Effector memory CD4-positive, alpha-beta T cell (primary cell): Measurements from ENCODE around the gene SPTA1.

Source experiments
- DNase-seq, 3 donors: peaks; one replicate each; pipeline ENCODE4 v3.0.0-alpha.2; 2020
- H3K27ac ChIP-seq: 2 replicates; pipeline ENCODE4 v1.7.0; 2013; ENCODE audit warnings: mild to moderate bottlenecking, low read length, moderate library complexity; ENCODE audit not compliant: insufficient read depth, poor library complexity, severe bottlenecking
- H3K27me3 ChIP-seq: replicated peaks from 2 replicates; pipeline ENCODE4 v1.7.0; 2013; ENCODE audit warnings: mild to moderate bottlenecking, low read length; ENCODE audit not compliant: insufficient read depth, control insufficient read depth, poor library complexity, severe bottlenecking
- H3K36me3 ChIP-seq: 2 replicates; pipeline ENCODE4 v1.7.0; 2013; ENCODE audit warnings: mild to moderate bottlenecking, low read length, moderate library complexity; ENCODE audit not compliant: control insufficient read depth, insufficient read depth
- H3K4me1 ChIP-seq: 2 replicates; pipeline ENCODE4 v1.7.0; 2013; ENCODE audit warnings: low read length, mild to moderate bottlenecking; ENCODE audit not compliant: control insufficient read depth, insufficient read depth, poor library complexity, severe bottlenecking
- H3K4me3 ChIP-seq: 2 replicates; pipeline ENCODE4 v1.7.0; 2013; ENCODE audit warnings: low read length, low read depth, mild to moderate bottlenecking; ENCODE audit not compliant: insufficient read depth, poor library complexity, severe bottlenecking
- H3K9me3 ChIP-seq: 2 replicates; pipeline ENCODE4 v1.7.0; 2013; ENCODE audit warnings: mild to moderate bottlenecking, low read length, moderate library complexity; ENCODE audit not compliant: control insufficient read depth

Gene SPTA1

GRCh38 chr1:158652721-158653334 is 33.7 kb downstream of the SPTA1 start:
- H3K4me3 ChIP-seq, result no peak overlapping the region
- H3K27ac ChIP-seq, result no peak overlapping the region
- no peaks in the 10 kb centered on the region for H3K27me3 ChIP-seq
- DNase-seq, result no peak
- H3K4me1 ChIP-seq, result no peaks in the 10 kb centered on the region
- H3K9me3 ChIP-seq, result no peaks in the 10 kb centered on the region
- H3K36me3 ChIP-seq, result no peaks in the 10 kb centered on the region

- H3K36me3 ChIP-seq, result no peaks in the 10 kb centered on the region
- H3K4me3 ChIP-seq, result no peak overlapping the region
- H3K27ac ChIP-seq, result no peak overlapping the region
- no peak for DNase-seq
- H3K27me3 ChIP-seq, result no peaks in the 10 kb centered on the region
- no peaks in the 10 kb centered on the region for H3K9me3 ChIP-seq
- H3K4me1 ChIP-seq, result no peaks in the 10 kb centered on the region
Measured at GRCh38 chr1:158649052-158649451, 37.5 kb downstream of the SPTA1 start.

- Histone ChIP-seq H3K9me3 (no peaks in the 10 kb centered on the region), H3K4me3 (no peak overlapping the region), H3K36me3 (no peaks in the 10 kb centered on the region), H3K4me1 (no peaks in the 10 kb centered on the region), H3K27me3 (no peaks in the 10 kb centered on the region), H3K27ac (no peak overlapping the region)
- DNase-seq, result no peak
Measured at GRCh38 chr1:158646465-158646864, 40.0 kb downstream of the SPTA1 start.

- no peak overlapping the region for H3K4me3 ChIP-seq
- no peak overlapping the region for H3K27ac ChIP-seq
- no peaks in the 10 kb centered on the region for H3K27me3 ChIP-seq
- H3K36me3 ChIP-seq, result no peaks in the 10 kb centered on the region
- H3K4me1 ChIP-seq, result no peaks in the 10 kb centered on the region
- no peaks in the 10 kb centered on the region for H3K9me3 ChIP-seq
- DNase-seq, result no peak
Measured at GRCh38 chr1:158644449-158644848, 42.1 kb downstream of the SPTA1 start.

- no peaks in the 10 kb centered on the region for H3K4me1 ChIP-seq
- no peaks in the 10 kb centered on the region for H3K9me3 ChIP-seq
- H3K27ac ChIP-seq, result no peak overlapping the region
- H3K36me3 ChIP-seq, result no peaks in the 10 kb centered on the region
- no peaks in the 10 kb centered on the region for H3K27me3 ChIP-seq
- H3K4me3 ChIP-seq, result no peak overlapping the region
- DNase-seq, result no peak
Measured at GRCh38 chr1:158638904-158639303, 47.6 kb downstream of the SPTA1 start.

- no peak overlapping the region for H3K4me3 ChIP-seq
- no peaks in the 10 kb centered on the region for H3K9me3 ChIP-seq
- no peak for DNase-seq
- no peaks in the 10 kb centered on the region for H3K4me1 ChIP-seq
- no peaks in the 10 kb centered on the region for H3K36me3 ChIP-seq
- no peak overlapping the region for H3K27ac ChIP-seq
- no peaks in the 10 kb centered on the region for H3K27me3 ChIP-seq
Measured at GRCh38 chr1:158638146-158638545, 48.4 kb downstream of the SPTA1 start.

GRCh38 chr1:158613764-158614163 is 72.8 kb downstream of the SPTA1 start:
- Histone ChIP-seq H3K4me1 (no peaks in the 10 kb centered on the region), H3K4me3 (no peak overlapping the region), H3K27me3 (no peaks in the 10 kb centered on the region), H3K36me3 (no peaks in the 10 kb centered on the region), H3K27ac (no peak overlapping the region), H3K9me3 (no peaks in the 10 kb centered on the region)
- no peak for DNase-seq

- Histone ChIP-seq H3K4me3 (no peak overlapping the region), H3K27ac (no peak overlapping the region), H3K4me1 (no peaks in the 10 kb centered on the region), H3K27me3 (no peaks in the 10 kb centered on the region), H3K9me3 (no peaks in the 10 kb centered on the region), H3K36me3 (no peaks in the 10 kb centered on the region)
- DNase-seq, result no peak
Measured at GRCh38 chr1:158611916-158612315, 74.6 kb downstream of the SPTA1 start.

GRCh38 chr1:158607296-158607695 is 79.2 kb downstream of the SPTA1 start:
- Histone ChIP-seq H3K9me3 (no peaks in the 10 kb centered on the region), H3K4me1 (no peaks in the 10 kb centered on the region), H3K4me3 (no peak overlapping the region), H3K27me3 (no peaks in the 10 kb centered on the region), H3K36me3 (no peaks in the 10 kb centered on the region), H3K27ac (no peak overlapping the region)
- no peak for DNase-seq

- H3K36me3 ChIP-seq, result no peaks in the 10 kb centered on the region
- no peak within 1 kb of the TSS for H3K4me3 ChIP-seq
- no peaks in the 10 kb centered on the region for H3K27me3 ChIP-seq
- H3K9me3 ChIP-seq, result no peaks in the 10 kb centered on the region
- DNase-seq, result no peak
- H3K4me1 ChIP-seq, result no peaks in the 10 kb centered on the region
- no peak within 1 kb of the TSS for H3K27ac ChIP-seq
Measured at GRCh38 chr1:158604968-158605367, 81.5 kb downstream of the SPTA1 start, which contains the start of gene OR10Z1. Gene OR10Z1, plus strand, starts transcription at chr1:158605268. Its CDS starts 1,171 bp downstream, at chr1:158606439.
